GM19099 (cell line): Measurements from ENCODE around the gene SLC44A4.

Experiments used
- POLR2A ChIP-seq: IDR thresholded peaks from 3 replicates; pipeline ENCODE4 v1.6.1; 2011; ENCODE audit warnings: low read depth; ENCODE audit not compliant: insufficient read length; ENCODE audit errors: extremely low read depth

Gene SLC44A4

GRCh38 chr6:31875877-31876276 lies 2.9 kb downstream of the SLC44A4 start:
- no peak for TF ChIP-seq POLR2A

GRCh38 chr6:31874836-31875572 lies 3.8 kb downstream of the SLC44A4 start:
- TF ChIP-seq POLR2A: no peak

GRCh38 chr6:31874084-31874670 lies 4.6 kb downstream of the SLC44A4 start:
- no peak for TF ChIP-seq POLR2A

- no peak for TF ChIP-seq POLR2A
Observed at GRCh38 chr6:31871046-31871659, 7.6 kb downstream of the SLC44A4 start.

GRCh38 chr6:31870385-31870921 lies 8.3 kb downstream of the SLC44A4 start:
- TF ChIP-seq POLR2A: no peak

GRCh38 chr6:31869343-31869742 lies 9.5 kb downstream of the SLC44A4 start:
- no peak for TF ChIP-seq POLR2A

- TF ChIP-seq POLR2A: no peak
Observed at GRCh38 chr6:31865205-31866118, 13.3 kb downstream of the SLC44A4 start.

GRCh38 chr6:31864818-31865204 lies 14.0 kb downstream of the SLC44A4 start:
- TF ChIP-seq POLR2A: no peak

- peak; percentile 99 for TF ChIP-seq POLR2A
Observed at GRCh38 chr6:31862344-31863235, 16.2 kb downstream of the SLC44A4 start, which contains the start of gene NEU1. Gene NEU1 (minus strand): TSS chr6:31862821. CDS start chr6:31862776, 45 bp downstream.

- TF ChIP-seq POLR2A: no peak
Observed at GRCh38 chr6:31861919-31862343, 16.9 kb downstream of the SLC44A4 start.

- TF ChIP-seq POLR2A: no peak
Observed at GRCh38 chr6:31861150-31861549, 17.6 kb downstream of the SLC44A4 start.

- no peak for TF ChIP-seq POLR2A
Observed at GRCh38 chr6:31860349-31860748, 18.4 kb downstream of the SLC44A4 start.

- no peak for TF ChIP-seq POLR2A
Observed at GRCh38 chr6:31859923-31860322, 18.9 kb downstream of the SLC44A4 start.

GRCh38 chr6:31858707-31859106 lies 20.1 kb downstream of the SLC44A4 start:
- TF ChIP-seq POLR2A: no peak
